Right lobe of liver (tissue), 6 donors: ENCODE data around the gene TMEM91. TPM values are rescaled to one million over a fixed set of nuclear protein-coding genes. Genes with fewer than 3 reads are reported as not detected.
"Not testable (repeated sequence)": the region's sequence is repeated elsewhere in the genome, so short reads cannot be mapped to it uniquely, and the experiment has no call there.

Experiments used
- ATAC-seq, 4 donors: fragments of 200-7000 bp; cut with Tn5 transposase; one replicate each; pipeline ENCODE4 v1.9.1; 2020; ENCODE audit warnings: mild to moderate bottlenecking in 4 of 4, moderate library complexity in 4 of 4
- DNase-seq, 3 donors: peaks; one replicate each; pipeline ENCODE4 v3.0.0-alpha.2; 2020
- H3K27ac ChIP-seq, 3 donors: fragments of 200-600 bp; one replicate each; pipeline ENCODE4 v1.8.0; 2022
- H3K27me3 ChIP-seq, 2 donors: fragments of 200-600 bp; one replicate each; pipeline ENCODE4 v1.8.0; 2022
- H3K36me3 ChIP-seq, 4 donors: fragments of 200-600 bp; sonication (generic) in 1 of 4; one replicate each; pipeline versions ENCODE4 v1.5.1 to v1.8.0; 2017 to 2022; ENCODE audit warnings: control low read depth in 1 of 4
- H3K4me1 ChIP-seq, 4 donors: fragments of 200-600 bp; sonication (generic) in 1 of 4; one replicate each; pipeline versions ENCODE4 v1.5.1 to v1.8.0; 2017 to 2022; ENCODE audit warnings: control low read depth in 1 of 4
- H3K4me3 ChIP-seq, 3 donors: fragments of 200-600 bp; one replicate each; pipeline ENCODE4 v1.8.0; 2022
- H3K9me3 ChIP-seq, 4 donors: fragments of 200-600 bp; sonication (generic) in 1 of 4; one replicate each; pipeline versions ENCODE4 v1.5.1 to v1.8.0; 2017 to 2022; ENCODE audit warnings: control low read depth in 1 of 4
- CTCF ChIP-seq, 4 donors: fragments of 200-600 bp in 3 of 4; fragments of 450-650 bp in 1 of 4; IDR thresholded peaks; one replicate each; pipeline versions ENCODE4 v1.5.1 to v1.8.0; 2016 to 2022; ENCODE audit warnings: antibody characterized with exemption in 4 of 4, mild to moderate bottlenecking in 2 of 4
- POLR2A ChIP-seq: fragments of 450-650 bp; IDR thresholded peaks from one replicate; pipeline ENCODE4 v1.6.1; 2017; ENCODE audit warnings: antibody characterized with exemption, mild to moderate bottlenecking
- WGBS: methylation state at CpG from one replicate; pipeline ENCODE4 v1.1.6; 2018; ENCODE audit warnings: low coverage, low lambda C conversion rate; ENCODE audit not compliant: insufficient coverage; ENCODE audit errors: missing lambda C conversion rate; 5-methylcytosine and 5-hydroxymethylcytosine counted together
- intact Hi-C, 2 donors: fragments of 100-400 bp; cut with DNase I; formaldehyde crosslinking; loops; one replicate each; pipeline versions ENCODE4 v1.11.2 to v1.14.1; 2022
- total RNA-seq, 6 experiments: library from RNA; depleted of rRNA in 2 of 6; stranded (reverse); fragments of >200 nt in 2 of 6; fragmentation: NEBNext Ultra II Directional in 3 of 6; extraction: Animal tissue kit (Norgen Biotek cat#: 25700) in 3 of 6; gene quantifications; one replicate each; pipeline versions ENCODE4 v1.1.0 to v1.2.4, GENCODE V29; 2016 to 2023
- donor health status: DM: no; HTN: yes; CAD: no.
- donor health status: DM: no; HTN: no; CAD: no.
- donor health status: DM: no; HTN: no; CAD: no.
- donor health status: DM: no; HTN: yes; CAD: no.
- donor health status: DM: no; HTN: yes; CAD: no.

TMEM91 gene
- total RNA-seq, 6 experiments from 2014 or later: 1.8 to 4.1 (median 3.0) TPM

DNA sequence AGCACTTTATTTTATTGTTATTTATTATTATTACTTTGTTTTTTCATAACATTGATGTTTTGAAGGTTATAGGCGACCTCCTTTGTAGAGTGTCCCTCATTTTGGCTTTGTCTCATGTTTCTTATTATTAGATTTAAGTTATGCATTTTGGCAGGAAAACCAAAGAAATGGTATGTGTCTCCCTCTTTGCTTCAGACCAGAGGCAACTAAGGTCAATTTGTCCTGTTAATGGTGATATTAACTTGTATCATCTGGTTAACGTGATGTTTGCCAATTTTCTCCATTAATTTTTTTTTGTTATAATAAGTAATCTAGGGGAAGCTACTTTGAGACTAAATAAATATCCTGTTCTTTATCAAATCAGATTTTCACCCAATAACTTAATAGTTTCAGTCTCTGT lies 3.8 kb upstream of the TMEM91 start:
- Histone ChIP-seq H3K4me3 (no peak overlapping the region), H3K9me3 (no peaks in the 10 kb centered on the region), H3K27me3 (no peaks in the 10 kb centered on the region), H3K27ac (no peak overlapping the region), H3K36me3 (no peaks in the 10 kb centered on the region), H3K4me1 (peaks cover 0 to 17% (median 3%) of the 10 kb centered on the region in 4 donors)
- 78% methylated on average over 2 of the region's 2 CpGs for WGBS
- intact Hi-C loops: no loop called here
- DNase-seq (no peak), ATAC-seq (no peak)
- no peak for TF ChIP-seq CTCF (IDR thresholded peaks at IDR 0.05)
- no peak for TF ChIP-seq POLR2A

GRCh38 chr19:41373993-41374392 lies 2.3 kb upstream of the TMEM91 start:
- 47% methylated on average over 9 of the region's 12 CpGs for WGBS
- Histone ChIP-seq H3K27me3 (no peaks in the 10 kb centered on the region), H3K4me3 (no peak overlapping the region), H3K36me3 (no peaks in the 10 kb centered on the region), H3K27ac (no peak overlapping the region), H3K4me1 (peaks cover 0 to 12% (median 3%) of the 10 kb centered on the region in 4 donors), H3K9me3 (no peaks in the 10 kb centered on the region)
- no peak for TF ChIP-seq POLR2A
- no peak for TF ChIP-seq CTCF (IDR thresholded peaks at IDR 0.05)
- intact Hi-C loops: no loop called here
- ATAC-seq (peak in 1 of 4 donors; percentile 36), DNase-seq (peak in 1 of 3 donors; percentile 63)

DNA sequence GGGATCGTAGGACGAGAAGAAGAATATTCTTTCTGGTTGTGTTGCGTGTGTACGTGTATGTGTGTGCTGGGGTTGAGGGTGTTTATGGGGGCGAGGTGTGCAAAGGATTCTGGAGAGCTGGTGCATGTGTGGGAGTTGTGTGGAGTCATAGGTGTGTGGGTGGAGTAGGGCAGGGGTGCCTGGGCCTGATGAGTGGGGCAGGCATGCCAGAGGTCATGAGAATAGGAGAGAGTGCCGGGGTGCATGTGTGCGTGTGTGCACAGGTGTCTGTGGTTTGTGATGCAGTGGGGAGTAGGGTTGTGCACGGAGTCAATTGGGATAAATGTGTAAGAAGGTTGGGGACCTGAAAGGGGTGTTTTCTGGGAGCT lies 649 bp downstream of the TMEM91 start:
- Histone ChIP-seq H3K36me3 (no peaks in the 10 kb centered on the region), H3K4me1 (peaks cover 0 to 12% (median 3%) of the 10 kb centered on the region in 4 donors), H3K27ac (peak overlapping the region in 1 of 3 donors; percentile 33), H3K4me3 (peak overlapping the region; percentile 54 to 57 (median 56)), H3K9me3 (no peaks in the 10 kb centered on the region), H3K27me3 (no peaks in the 10 kb centered on the region)
- DNase-seq: no peak
- intact Hi-C loops: no loop called here
- 56% methylated on average over 8 of the region's 8 CpGs for WGBS
- no peak for TF ChIP-seq POLR2A
- ATAC-seq: peak; percentile 20 to 45 (median 22)

GRCh38 chr19:41377977-41378709 lies 1.8 kb downstream of the TMEM91 start:
- no peak overlapping the region for H3K27ac ChIP-seq
- no peak overlapping the region for H3K4me3 ChIP-seq
- H3K9me3 ChIP-seq: no peaks in the 10 kb centered on the region
- WGBS: 57% methylated on average over 3 of the region's 9 CpGs
- H3K36me3 ChIP-seq: no peaks in the 10 kb centered on the region
- intact Hi-C loops: no loop called here
- TF ChIP-seq POLR2A (no peak), CTCF (IDR thresholded peaks at IDR 0.05) (no peak)
- DNase-seq (no peak), ATAC-seq (peak in 2 of 4 donors; percentile 10 to 14)
- H3K27me3 ChIP-seq: no peaks in the 10 kb centered on the region
- H3K4me1 ChIP-seq: peaks cover 0 to 12% (median 3%) of the 10 kb centered on the region in 4 donors

- ATAC-seq, H3K27me3 ChIP-seq, H3K36me3 ChIP-seq, intact Hi-C loops, H3K9me3 ChIP-seq, H3K27ac ChIP-seq, H3K4me3 ChIP-seq, H3K4me1 ChIP-seq, DNase-seq: not testable (repeated sequence)
- WGBS: 92% methylated on average over 8 of the region's 8 CpGs
These were observed 5.2 kb downstream of the TMEM91 start for GRCh38 chr19:41381536-41381935.
